ENCODE data around the gene KIF14.

Gene KIF14, protein sequence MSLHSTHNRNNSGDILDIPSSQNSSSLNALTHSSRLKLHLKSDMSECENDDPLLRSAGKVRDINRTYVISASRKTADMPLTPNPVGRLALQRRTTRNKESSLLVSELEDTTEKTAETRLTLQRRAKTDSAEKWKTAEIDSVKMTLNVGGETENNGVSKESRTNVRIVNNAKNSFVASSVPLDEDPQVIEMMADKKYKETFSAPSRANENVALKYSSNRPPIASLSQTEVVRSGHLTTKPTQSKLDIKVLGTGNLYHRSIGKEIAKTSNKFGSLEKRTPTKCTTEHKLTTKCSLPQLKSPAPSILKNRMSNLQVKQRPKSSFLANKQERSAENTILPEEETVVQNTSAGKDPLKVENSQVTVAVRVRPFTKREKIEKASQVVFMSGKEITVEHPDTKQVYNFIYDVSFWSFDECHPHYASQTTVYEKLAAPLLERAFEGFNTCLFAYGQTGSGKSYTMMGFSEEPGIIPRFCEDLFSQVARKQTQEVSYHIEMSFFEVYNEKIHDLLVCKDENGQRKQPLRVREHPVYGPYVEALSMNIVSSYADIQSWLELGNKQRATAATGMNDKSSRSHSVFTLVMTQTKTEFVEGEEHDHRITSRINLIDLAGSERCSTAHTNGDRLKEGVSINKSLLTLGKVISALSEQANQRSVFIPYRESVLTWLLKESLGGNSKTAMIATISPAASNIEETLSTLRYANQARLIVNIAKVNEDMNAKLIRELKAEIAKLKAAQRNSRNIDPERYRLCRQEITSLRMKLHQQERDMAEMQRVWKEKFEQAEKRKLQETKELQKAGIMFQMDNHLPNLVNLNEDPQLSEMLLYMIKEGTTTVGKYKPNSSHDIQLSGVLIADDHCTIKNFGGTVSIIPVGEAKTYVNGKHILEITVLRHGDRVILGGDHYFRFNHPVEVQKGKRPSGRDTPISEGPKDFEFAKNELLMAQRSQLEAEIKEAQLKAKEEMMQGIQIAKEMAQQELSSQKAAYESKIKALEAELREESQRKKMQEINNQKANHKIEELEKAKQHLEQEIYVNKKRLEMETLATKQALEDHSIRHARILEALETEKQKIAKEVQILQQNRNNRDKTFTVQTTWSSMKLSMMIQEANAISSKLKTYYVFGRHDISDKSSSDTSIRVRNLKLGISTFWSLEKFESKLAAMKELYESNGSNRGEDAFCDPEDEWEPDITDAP (N-terminal part only)

GRCh38 chr1:200620273-200621131 is at the start of gene KIF14:
TSS of gene KIF14 (minus strand) at chr1:200620751. CDS start at chr1:200618723, 2,028 bp downstream.
- in situ Hi-C loops (cut with MboI; ENCODE audit: low sequenced_read_pairs) = loop anchor here (10.0 kb wide), 1 partner anchor 184 kb away; no protein-coding TSS in a partner anchor

DNA sequence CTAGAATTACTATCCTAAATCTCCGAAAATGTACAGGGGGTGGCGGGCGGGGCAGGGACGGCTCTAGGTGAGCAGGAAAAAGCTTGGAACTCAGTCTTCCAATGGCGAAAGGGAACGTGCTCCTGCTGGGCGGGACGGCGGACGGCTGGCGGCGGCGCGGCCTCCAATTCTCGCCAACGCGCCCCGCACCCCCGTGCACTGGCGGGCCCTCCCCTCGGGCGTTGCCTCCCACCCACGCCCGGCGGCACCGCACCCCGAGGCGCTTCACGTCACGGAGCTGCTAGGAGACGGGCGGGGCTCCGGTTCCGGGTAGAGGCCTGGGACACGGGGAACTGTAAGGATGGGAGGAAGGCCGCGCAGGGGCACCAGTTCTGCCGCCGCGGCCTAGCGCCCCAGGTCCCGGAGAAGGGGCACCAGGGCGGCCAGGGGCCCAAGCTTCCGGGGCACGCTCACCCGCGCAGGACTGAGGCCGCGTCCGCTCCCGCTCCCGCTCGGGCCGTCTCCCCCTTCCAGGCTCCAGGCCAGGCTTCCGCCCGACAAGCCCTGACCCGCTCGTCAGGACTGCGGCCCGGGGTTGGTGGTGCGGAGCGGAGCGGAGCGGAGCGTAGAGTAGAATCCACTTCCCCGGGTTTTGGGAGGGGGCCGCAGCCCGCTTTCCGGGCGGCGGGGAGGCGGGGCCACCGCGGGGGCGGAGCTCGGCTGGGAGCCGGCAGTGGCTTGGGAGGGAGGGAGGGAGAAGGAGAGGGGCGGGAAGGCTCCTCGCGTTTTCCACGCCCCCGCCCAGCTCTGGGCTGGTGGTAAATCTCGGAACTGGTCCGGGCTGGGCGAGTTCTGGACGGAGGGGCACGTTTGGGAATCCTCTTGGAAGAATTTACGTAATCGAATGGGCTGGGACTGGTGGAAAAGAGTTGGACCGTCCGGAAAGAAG is 49.0 kb upstream of the KIF14 start, which contains the start of gene DDX59:
DDX59 (minus strand) TSS at position 594 of the 928 bp plus-strand sequence. CDS start 3,167 bp downstream, outside the sequence.
- in situ Hi-C loops (cut with MboI; ENCODE audit: low sequenced_read_pairs) = no loop called here

DNA sequence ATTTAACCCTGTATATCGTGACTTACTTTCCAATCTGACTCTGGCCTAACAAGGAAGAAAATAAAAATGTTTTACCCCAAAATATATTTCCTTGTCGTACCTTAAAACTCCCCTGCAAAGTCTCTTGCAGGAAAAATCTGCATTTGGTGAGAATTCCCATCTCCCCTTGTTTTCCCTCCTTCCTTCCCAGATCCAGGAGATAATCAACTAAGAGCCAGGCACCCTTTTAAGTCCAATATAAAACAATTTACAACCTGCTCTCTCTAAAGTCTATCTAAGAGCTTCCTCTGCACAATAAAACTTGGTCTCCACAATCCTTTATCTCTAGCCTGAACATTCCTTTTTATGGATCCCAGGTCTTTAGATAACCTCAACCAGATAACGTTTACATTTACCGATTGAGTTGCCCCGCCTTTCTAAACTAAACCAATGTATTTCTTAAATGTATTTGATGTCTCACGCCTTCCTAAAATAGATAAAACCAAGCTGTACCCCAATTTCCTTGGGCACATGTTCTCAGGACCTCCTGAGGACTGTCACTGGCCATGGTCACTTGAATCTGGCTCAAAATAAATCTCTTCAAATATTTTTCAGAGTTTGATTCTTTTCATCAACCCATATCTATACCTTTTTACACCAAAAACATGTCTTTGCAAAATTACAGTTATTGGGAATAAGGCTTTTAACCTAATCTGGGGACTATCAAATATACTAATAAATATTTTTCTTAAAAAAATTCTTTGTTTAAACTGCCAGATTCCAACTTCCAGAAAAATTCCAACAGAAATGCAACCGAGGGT is 48.2 kb upstream of the KIF14 start:
- in situ Hi-C loops (cut with MboI; ENCODE audit: low sequenced_read_pairs) = no loop called here

DNA sequence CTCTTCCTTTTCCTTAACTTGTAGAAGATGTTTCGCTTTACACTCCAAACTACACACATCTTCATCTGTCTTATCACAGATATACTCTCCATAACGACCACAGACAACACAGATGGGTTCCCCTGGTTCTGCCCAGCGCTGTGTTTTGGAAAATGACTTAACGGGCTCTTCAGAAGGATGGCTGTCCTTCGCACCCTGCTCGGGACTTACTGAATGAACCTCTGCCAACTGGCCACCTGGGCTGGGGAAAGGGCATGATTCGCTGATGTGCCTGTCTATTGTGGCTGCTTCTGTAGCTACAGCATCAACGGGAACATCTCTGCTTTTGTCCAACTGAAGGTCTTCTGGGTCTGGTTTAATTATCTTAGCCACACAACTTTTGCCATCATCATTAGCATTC is 45.8 kb upstream of the KIF14 start:
- in situ Hi-C loops (cut with MboI; ENCODE audit: low sequenced_read_pairs) = no loop called here

DNA sequence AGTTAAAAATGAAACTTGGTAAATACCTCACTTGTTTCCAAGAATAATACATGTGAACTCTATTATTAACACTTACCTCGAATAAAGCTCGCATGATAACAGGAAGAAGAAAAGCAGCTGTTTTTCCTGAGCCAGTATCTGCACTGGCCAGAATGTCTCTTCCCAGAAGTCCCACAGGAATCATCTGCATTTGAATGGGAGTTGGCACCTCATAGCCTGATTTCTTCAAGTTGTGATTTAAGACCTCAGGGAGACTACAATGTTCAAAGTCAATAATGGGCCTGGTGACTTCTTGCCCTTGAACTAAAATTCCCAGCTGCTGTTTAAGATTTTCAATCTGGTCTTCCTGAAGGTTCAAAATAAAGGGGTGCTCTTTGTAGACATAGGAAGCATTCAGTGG is 45.3 kb upstream of the KIF14 start:
- in situ Hi-C loops (cut with MboI; ENCODE audit: low sequenced_read_pairs) = no loop called here

GRCh38 chr1:200660719-200661118 is 40.2 kb upstream of the KIF14 start:
- in situ Hi-C loops (cut with MboI; ENCODE audit: low sequenced_read_pairs) = no loop called here

- in situ Hi-C loops (cut with MboI; ENCODE audit: low sequenced_read_pairs) = no loop called here
Observed at GRCh38 chr1:200659269-200659668, 38.7 kb upstream of the KIF14 start.

DNA sequence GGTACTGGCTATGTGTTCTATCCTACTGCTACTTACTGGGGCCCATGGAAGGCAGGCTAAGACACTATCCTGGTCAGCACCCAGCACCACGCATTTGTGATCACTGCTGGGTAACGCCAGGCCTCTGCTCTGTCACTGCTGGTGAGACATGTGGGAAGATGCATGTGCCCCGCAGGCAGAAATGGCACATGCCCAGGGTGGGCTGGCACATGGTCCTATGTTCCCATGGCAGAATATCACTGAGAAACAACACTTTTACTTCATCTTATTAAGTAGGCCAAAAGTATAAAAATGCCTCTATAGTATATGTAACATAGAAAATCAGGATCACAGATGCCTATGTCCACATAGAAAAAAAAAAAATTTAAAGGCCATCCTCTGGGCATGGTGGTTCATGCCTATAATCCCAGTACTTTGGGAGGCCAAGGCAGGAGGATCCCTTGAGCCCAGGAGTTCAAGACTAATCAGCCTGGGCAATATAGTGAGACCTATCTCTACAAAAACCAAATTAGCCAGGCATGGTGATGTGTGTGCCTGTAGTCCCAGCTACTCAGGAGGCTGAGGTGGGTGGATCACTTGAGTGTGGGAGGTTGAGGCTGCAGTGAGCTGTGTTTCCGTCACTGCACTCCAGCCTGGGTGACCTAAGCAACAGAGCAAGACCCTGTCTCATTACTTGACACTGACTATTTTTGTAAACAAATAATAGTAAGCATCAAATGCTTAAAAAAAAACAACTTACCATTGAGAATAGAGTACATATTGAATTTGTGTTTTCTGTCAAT is 37.7 kb upstream of the KIF14 start:
- in situ Hi-C loops (cut with MboI; ENCODE audit: low sequenced_read_pairs) = no loop called here

- in situ Hi-C loops (cut with MboI; ENCODE audit: low sequenced_read_pairs) = no loop called here
Observed at GRCh38 chr1:200654660-200655059, 34.1 kb upstream of the KIF14 start.

- in situ Hi-C loops (cut with MboI; ENCODE audit: low sequenced_read_pairs) = no loop called here
Observed at GRCh38 chr1:200653022-200653462, 32.5 kb upstream of the KIF14 start.

- in situ Hi-C loops (cut with MboI; ENCODE audit: low sequenced_read_pairs) = no loop called here
Observed at GRCh38 chr1:200652378-200652777, 31.8 kb upstream of the KIF14 start.

DNA sequence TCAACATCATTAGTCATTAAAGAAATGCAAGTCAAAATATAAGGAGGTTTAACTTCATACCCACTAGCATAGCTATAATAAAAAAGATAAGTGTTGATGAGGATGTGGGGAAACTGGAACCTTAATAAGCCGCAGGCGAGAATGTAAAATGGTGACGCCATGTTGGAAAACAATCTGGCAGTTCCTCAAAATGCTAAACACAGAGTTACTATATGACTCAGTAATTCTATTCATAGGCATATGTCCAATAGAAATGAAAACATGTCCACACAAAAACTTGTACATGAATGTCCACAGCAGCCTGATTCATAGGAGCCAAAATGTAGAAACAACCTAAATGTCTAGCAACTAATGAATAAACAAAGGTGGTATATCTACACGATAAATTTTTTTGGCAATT is 26.0 kb upstream of the KIF14 start:
- in situ Hi-C loops (cut with MboI; ENCODE audit: low sequenced_read_pairs) = no loop called here

- in situ Hi-C loops (cut with MboI; ENCODE audit: low sequenced_read_pairs) = no loop called here
Observed at GRCh38 chr1:200644021-200644420, 23.5 kb upstream of the KIF14 start.

DNA sequence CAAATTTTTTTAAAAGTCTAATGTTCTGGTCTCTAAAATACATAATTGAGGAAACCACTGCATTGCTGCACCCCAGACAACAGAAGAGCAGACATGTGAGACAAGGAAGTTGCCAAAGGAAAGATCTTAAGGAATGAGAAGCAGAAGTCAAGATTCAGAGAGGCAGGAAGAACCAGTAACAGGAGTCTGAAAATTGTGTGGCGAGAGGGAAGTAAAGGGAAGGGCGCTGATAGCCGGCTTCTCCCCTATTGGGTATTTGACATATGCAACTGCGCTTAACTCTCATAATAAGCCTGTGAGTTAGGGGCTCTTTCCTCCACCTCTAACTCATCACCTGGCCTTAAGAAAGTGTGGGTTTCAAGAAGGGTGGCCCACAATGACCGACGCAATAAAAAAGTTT is 21.9 kb upstream of the KIF14 start:
- in situ Hi-C loops (cut with MboI; ENCODE audit: low sequenced_read_pairs) = no loop called here

DNA sequence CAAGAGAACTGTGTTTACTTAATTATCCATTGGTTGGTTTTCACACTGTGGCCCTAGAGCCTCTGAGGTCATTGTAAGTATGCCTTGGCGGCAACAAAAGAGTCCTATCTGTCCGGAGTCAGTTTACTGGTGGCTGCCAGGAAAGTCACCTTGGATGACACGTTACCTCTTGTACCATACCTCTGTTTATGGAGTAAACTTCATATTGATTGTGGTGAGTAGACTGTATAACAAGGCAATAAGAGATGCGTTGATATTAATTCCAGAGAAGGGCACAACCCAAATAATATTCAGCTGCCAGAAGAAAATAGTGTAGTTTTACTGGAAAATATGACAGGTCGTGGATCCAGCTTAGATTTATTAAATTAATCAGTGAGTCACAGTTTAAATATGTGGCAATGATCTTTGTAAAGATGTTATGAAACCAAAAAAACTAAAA is 20.4 kb upstream of the KIF14 start:
- in situ Hi-C loops (cut with MboI; ENCODE audit: low sequenced_read_pairs) = no loop called here

DNA sequence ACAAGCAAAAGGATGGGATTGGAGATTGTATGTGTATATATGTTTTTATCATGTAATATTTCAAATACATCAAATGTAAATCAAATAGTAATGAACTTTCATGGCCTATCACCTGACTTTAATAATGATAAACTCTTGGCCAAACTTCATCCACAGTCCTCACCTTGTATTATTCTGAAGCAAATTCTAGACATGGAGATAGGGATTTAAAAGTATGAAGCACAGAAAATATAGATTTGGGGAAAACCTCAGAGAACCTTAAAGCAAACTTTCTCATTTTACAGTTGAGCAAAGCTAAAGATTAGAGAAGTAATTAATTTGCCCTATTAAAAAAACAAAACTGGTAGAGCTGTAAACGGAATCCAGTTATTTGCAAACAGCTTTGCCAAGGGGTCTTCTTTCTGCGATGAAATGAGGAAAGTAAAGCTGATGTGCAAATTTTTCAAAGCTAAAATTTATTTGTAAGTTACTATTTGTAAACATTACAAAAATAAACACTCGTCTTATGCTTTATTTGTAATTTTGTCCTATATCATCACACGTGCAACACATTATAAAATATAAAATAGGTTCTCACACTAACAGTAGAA is 19.9 kb upstream of the KIF14 start:
- in situ Hi-C loops (cut with MboI; ENCODE audit: low sequenced_read_pairs) = no loop called here

DNA sequence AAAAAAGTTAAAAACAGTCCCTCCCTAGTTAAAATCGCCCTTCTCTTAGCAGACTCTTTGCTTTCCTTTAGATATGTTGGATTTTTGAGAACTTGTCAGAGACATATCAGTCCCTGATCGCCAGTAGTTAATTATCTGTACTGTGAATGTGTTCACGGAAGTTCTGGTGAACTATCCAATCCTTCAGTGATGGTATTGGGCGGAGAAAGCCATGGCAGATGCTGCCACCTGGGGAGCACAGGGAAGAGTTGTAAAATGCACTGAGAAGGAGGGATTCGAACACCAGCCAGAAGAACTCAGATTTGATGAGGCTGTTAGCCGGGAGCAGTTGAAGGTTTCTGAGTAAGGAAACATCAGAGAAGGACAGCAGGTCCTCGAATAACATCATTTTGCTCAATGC is 17.5 kb upstream of the KIF14 start:
- in situ Hi-C loops (cut with MboI; ENCODE audit: low sequenced_read_pairs) = no loop called here

Data from HL-60/S4 treated with phorbol 12-myristate 13-acetate at 8.2 ng/mL for 4 days and 3 days (cell line).